Esophagus squamous epithelium (tissue), 4 donors: Measurements from ENCODE around the gene FAM177B.

Experiments
- POLR2A ChIP-seq, 4 donors: fragments of 450-650 bp; IDR thresholded peaks; one replicate each; pipeline ENCODE4 v1.6.1; 2017; ENCODE audit warnings: antibody characterized with exemption in 4 of 4, mild to moderate bottlenecking in 4 of 4, moderate library complexity in 3 of 4
- TF ChIP-seq, protein P1 (sequence below), 6 experiments: fragments of 450-650 bp in 4 of 6; fragments of 200-600 bp in 2 of 6; sonication (generic) in 2 of 6; IDR thresholded peaks; one replicate each; pipeline ENCODE4 v1.5.1; 2016 to 2019; ENCODE audit warnings: antibody characterized with exemption in 6 of 6, mild to moderate bottlenecking in 4 of 6, moderate library complexity in 4 of 6

DNA sequence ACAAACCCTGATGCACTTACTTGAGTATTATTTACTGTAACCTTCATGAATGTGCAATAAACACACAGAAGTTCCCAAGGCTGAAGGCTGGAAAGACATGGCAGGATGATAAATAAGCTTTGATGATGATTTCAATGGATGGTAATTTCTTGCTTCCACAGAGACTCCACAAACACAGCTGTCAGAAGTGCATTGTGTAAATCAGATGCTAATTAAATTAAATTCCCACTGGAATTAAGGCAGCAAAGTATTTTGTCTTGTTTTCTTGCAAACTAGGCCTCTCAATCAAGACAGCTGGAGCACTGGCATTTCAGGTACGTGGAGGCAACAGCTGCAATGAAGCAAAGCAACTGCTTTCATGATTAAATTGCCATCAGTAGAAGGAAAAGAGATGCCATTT, 24.1 kb downstream of the FAM177B start:
- TF ChIP-seq, protein P1, sequence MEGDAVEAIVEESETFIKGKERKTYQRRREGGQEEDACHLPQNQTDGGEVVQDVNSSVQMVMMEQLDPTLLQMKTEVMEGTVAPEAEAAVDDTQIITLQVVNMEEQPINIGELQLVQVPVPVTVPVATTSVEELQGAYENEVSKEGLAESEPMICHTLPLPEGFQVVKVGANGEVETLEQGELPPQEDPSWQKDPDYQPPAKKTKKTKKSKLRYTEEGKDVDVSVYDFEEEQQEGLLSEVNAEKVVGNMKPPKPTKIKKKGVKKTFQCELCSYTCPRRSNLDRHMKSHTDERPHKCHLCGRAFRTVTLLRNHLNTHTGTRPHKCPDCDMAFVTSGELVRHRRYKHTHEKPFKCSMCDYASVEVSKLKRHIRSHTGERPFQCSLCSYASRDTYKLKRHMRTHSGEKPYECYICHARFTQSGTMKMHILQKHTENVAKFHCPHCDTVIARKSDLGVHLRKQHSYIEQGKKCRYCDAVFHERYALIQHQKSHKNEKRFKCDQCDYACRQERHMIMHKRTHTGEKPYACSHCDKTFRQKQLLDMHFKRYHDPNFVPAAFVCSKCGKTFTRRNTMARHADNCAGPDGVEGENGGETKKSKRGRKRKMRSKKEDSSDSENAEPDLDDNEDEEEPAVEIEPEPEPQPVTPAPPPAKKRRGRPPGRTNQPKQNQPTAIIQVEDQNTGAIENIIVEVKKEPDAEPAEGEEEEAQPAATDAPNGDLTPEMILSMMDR (IDR thresholded peaks at IDR 0.05) = no peak
- TF ChIP-seq POLR2A (IDR thresholded peaks at IDR 0.05) = no peak
